GM21381 (cell line): ENCODE measurements around the gene PLAAT1.
A peak's percentile ranks its signal among the peaks of the same experiment; 100 is the strongest.

Experiments used
- ATAC-seq: cut with Tn5 transposase; IDR thresholded peaks from one replicate; pipeline ENCODE4 v1.9.1; 2021; ENCODE audit warnings: mild to moderate bottlenecking, moderate library complexity; ENCODE audit not compliant: unreplicated experiment

The PLAAT1 gene

DNA sequence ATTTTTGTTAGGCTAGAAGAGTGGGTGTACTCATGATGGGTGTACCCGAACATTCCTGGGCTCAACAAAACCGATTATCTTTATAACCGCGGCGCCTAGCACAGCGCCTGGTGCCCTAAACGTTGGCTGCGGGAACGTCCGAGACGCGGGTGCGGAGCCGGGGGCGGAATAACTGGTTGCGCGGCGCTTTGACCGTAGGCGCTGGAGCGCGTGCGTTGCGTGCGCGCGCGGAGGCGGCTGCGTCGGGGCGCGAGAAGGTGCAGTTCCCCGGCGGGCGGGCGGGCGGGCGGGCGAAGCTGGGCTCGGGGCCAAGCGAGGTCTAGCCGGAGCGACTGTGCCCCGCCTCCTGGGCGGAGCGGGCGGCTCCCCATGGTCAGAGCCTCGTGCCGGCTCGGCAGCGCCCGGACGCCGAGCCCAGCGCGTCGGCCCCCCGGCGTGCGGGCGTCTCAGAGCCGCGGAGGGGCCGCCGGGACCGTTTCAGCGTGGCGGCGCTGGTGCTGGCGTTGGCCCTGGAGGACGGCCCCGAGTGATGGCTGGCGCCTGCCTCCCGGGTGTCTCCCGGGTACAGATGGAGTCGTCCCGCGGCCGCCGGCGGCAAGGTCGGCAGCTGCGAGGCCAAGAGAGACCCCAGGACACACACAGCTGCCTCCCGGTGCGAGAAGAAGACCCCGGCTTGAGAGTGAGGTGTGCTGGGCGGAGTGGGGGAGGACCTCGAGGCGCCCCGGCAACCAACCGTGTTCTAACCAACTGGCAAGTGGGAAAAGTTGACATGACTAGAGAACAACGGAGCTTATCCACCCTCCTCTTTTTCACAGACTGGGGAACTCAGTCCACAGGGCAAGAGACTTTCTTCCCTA is at the start of gene PLAAT1:
PLAAT1 (plus strand) TSS at position 373 of the 857 bp plus-strand sequence. CDS start 14,429 bp downstream, outside the sequence.
- ATAC-seq, result peak; percentile 67

- ATAC-seq, result no peak
Measured at GRCh38 chr3:193194371-193194770, 46.7 kb upstream of the PLAAT1 start.

GRCh38 chr3:193196746-193197145 is 44.3 kb upstream of the PLAAT1 start:
- ATAC-seq, result no peak

GRCh38 chr3:193207290-193208273 is 33.4 kb upstream of the PLAAT1 start:
- ATAC-seq, result no peak

GRCh38 chr3:193210618-193211017 is 30.4 kb upstream of the PLAAT1 start:
- no peak for ATAC-seq

GRCh38 chr3:193211173-193211572 is 29.8 kb upstream of the PLAAT1 start:
- ATAC-seq, result no peak

- ATAC-seq, result no peak
Measured at GRCh38 chr3:193211984-193212383, 29.0 kb upstream of the PLAAT1 start.

DNA sequence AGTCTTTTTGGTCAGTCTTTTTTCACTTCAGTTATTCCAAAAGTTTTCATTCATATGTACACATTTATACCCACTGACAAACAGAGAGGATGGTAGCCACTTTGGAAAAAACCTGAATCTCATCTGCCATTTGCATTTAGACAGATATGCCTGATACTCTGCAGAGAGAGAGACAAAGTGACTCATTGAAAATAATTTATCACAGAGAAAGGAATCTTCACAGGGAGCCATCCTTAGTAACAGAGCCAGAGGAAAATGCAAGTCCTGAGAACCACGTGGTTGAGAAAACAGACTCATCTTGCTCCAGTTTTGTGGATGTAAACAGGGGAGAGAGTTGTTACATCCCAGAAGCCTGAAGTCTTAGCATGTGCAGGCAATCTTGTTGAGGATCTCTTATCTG is 28.2 kb upstream of the PLAAT1 start:
- no peak for ATAC-seq

- ATAC-seq, result no peak
Measured at GRCh38 chr3:193214445-193214844, 26.6 kb upstream of the PLAAT1 start.

DNA sequence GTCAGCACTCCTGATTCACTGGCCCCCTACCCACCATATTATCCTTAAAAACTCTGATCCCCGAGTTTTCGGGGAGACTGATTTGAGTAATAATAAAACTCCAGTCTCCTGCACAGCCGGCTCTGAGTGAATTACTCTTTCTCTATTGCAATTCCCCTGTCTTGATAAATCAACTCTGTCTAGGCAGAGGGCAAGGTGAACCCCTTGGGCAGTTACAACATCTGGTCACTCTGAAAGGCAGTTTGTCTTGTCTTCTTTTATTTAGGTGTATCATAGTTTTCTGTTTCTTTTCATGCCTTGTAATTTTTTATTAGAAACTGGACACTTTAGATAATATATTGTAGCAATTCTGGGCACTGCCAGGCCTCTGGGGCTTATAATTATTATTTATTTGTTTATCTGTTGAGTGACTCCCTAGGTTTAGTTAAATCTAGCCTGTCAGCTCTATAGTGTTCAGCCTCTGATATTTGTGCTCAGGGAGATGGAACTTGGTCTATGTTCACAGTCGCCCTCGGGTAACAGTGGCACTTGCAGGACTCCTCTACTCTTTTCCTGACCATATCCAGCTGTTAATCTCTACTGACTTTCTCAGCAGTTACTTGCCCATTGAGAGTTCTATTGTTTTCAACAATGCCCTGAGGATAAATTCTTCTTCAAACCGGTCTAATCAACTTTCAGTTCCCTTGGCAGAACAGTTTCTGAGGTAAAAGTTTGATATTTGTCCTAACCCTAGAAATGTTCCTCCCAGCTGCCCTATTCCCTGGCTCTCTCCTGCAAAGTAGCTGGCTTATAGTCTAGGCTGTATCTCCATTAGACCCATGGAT is 15.5 kb upstream of the PLAAT1 start:
- ATAC-seq, result no peak

DNA sequence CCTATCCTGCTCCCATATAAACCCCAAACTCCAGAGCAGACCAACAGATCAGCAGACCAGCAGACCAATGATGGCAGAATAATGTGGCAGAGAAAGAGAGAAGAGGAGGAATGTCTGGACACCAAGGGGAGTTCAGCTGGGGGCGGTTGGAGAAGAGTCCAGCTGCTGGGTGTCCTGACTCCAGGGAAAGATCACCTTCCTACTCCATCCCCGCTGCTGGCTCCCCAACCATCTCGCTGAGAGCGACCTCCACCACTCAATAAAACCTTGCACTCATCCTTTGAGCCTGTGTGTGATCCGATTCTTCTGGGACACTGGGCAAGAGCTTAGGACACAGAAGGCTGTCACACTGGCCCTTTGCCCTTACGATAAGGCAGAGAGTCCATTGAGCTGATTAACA is 12.8 kb upstream of the PLAAT1 start:
- no peak for ATAC-seq

DNA sequence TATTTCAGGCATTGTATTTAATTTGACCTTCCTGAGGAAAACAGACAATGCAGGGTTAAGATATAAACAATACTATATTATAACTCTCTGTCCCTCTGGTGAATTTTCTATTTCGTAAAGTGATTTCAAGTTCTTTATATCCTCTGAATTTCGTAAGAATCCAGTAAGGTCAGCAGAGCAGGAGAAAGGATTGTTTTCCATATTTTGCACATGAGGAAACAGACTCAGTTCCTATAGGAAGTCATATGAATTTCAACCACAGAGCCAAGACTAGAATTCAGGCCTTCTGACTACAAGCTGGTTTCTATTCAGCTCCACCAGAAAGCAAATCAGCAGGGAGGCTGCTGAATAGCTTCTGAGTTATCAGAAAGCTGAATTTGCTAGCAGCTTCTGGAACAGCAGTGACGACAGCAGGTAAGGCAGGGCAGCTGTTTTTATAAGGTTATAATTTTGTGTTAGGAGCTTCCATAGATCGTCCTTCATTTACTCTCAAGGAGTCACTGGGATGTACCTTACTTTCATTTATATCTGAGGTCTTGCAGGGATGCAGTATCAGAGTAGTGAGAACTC is 11.1 kb upstream of the PLAAT1 start:
- no peak for ATAC-seq

GRCh38 chr3:193230610-193231009 is 10.4 kb upstream of the PLAAT1 start:
- no peak for ATAC-seq

DNA sequence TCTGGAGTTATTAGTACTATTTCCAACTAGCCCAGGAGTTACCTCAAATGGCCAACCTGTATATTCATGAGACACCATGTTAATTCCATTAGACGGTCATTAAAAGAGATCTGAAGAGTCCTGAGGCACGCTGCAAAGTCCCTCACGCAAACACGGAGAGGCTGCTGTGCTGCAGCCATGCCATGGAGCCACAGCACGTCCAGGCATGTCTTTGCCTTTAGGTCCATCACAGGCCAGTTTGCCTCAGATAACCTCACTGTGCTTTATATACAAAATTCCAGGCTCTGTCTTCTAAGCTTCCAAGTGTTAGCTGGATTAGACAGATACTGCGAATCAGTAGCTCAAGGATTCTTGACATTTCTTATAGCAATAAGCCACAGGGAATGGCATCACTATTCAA is 9.8 kb upstream of the PLAAT1 start:
- ATAC-seq, result no peak

DNA sequence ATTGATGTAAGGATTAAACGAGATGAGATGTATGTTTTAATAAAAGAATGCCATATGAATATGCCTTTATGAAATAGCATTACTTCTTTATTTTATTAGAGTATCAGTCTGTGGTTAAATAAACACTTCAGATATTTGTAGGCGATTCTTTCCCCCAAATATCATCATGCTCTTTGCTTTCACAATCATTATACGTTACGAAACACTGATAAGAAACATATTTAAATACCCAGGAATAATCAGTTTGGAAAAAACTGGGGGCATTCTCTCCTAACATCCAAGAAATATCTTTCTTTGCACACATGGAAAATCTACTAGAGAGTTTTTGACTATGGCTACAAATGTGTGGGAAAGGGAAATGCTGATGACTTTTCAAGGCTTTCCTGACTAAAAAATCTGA is 4.4 kb upstream of the PLAAT1 start:
- ATAC-seq, result no peak

- ATAC-seq, result no peak
Measured at GRCh38 chr3:193237030-193237429, 4.0 kb upstream of the PLAAT1 start.

- ATAC-seq, result no peak
Measured at GRCh38 chr3:193240436-193240849, 579 bp upstream of the PLAAT1 start.

DNA sequence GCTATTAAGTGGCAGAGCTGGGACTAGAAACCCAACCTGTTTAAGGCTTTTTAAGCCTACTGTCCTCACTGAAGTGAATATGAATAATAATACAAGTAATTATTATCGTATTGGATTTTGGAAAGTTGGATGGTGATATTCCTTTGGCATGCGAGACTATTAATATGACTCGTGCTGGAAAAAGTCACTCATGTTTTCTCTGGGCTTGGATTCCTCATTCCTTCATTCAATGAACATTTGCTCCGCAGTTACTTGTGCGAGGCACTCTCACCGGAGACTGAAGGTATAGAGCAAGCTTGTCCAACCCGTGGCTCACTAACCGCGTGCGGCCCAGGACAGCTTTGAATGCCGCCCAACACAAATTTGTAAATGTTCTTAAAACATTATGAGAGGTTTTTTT is 694 bp downstream of the PLAAT1 start:
- no peak for ATAC-seq

GRCh38 chr3:193243571-193243970 is 2.5 kb downstream of the PLAAT1 start:
- ATAC-seq, result no peak

GRCh38 chr3:193248848-193249468 is 7.9 kb downstream of the PLAAT1 start:
- ATAC-seq, result no peak
